ENCODE results near the gene GAK. TPM values are rescaled to one million over a fixed set of nuclear protein-coding genes. Genes with fewer than 3 reads are reported as not detected.

GAK gene
- total and polyA plus RNA-seq, 4 donors = 27.4 to 69.7 (median 47.0) TPM

GRCh38 chr4:877502-877901 lies 54.6 kb downstream of the GAK start:
- no peaks in the 10 kb centered on the region for H3K9me3 ChIP-seq (ENCODE audit: control insufficient read depth in 4 of 4, low read length in 3 of 4)
- no peaks in the 10 kb centered on the region for H3K4me1 ChIP-seq (ENCODE audit: control insufficient read depth in 4 of 4, insufficient read depth in 4 of 4, low read length in 3 of 4)
- H3K36me3 ChIP-seq (ENCODE audit: control insufficient read depth in 4 of 4, insufficient read depth in 3 of 4, low read depth in 1 of 4, low read length in 3 of 4) = peaks cover 29 to 88% (median 45%) of the 10 kb centered on the region in 4 donors
- H3K4me3 ChIP-seq (ENCODE audit: low read depth in 1 of 3, low read length in 3 of 3) = no peak overlapping the region
- no peak overlapping the region for H3K27ac ChIP-seq (ENCODE audit: low read depth in 1 of 2, low read length in 2 of 2)
- H3K27me3 ChIP-seq (ENCODE audit: control insufficient read depth in 4 of 4, insufficient read depth in 4 of 4, low read length in 3 of 4) = no peaks in the 10 kb centered on the region
- TF ChIP-seq GABPA (IDR thresholded peaks at IDR 0.05 in 1 of 2, conservative IDR thresholded peaks at IDR 0.05 in 1 of 2) (no peak), RXRA (IDR thresholded peaks at IDR 0.05) (no peak), EGR1 (IDR thresholded peaks at IDR 0.05; ENCODE audit: low read depth in 2 of 2) (no peak), YY1 (IDR thresholded peaks at IDR 0.05) (no peak), ZBTB33 (IDR thresholded peaks at IDR 0.05) (no peak), JUND (IDR thresholded peaks at IDR 0.05) (no peak), REST (IDR thresholded peaks at IDR 0.05) (no peak), SP1 (IDR thresholded peaks at IDR 0.05) (no peak), FOXA2 (IDR thresholded peaks at IDR 0.05) (no peak), HNF4A (conservative IDR thresholded peaks at IDR 0.05) (no peak), CTCF (IDR thresholded peaks at IDR 0.05; ENCODE audit: low read depth, low read length, missing input control) (no peak)
- H3K9ac ChIP-seq (ENCODE audit: low read depth in 1 of 2, low read length in 2 of 2) = no peak overlapping the region
- no peak for DNase-seq (ENCODE audit: low spot score)
- 94% methylated on average over 25 of the region's 25 CpGs for WGBS

GRCh38 chr4:876780-877179 lies 55.3 kb downstream of the GAK start:
- Histone ChIP-seq H3K9ac (ENCODE audit: low read depth in 1 of 2, low read length in 2 of 2) (no peak overlapping the region), H3K27me3 (ENCODE audit: control insufficient read depth in 4 of 4, insufficient read depth in 4 of 4, low read length in 3 of 4) (no peaks in the 10 kb centered on the region), H3K27ac (ENCODE audit: low read depth in 1 of 2, low read length in 2 of 2) (no peak overlapping the region), H3K9me3 (ENCODE audit: control insufficient read depth in 4 of 4, low read length in 3 of 4) (no peaks in the 10 kb centered on the region), H3K36me3 (ENCODE audit: control insufficient read depth in 4 of 4, insufficient read depth in 3 of 4, low read depth in 1 of 4, low read length in 3 of 4) (peaks cover 23 to 82% (median 42%) of the 10 kb centered on the region in 4 donors), H3K4me3 (ENCODE audit: low read depth in 1 of 3, low read length in 3 of 3) (no peak overlapping the region), H3K4me1 (ENCODE audit: control insufficient read depth in 4 of 4, insufficient read depth in 4 of 4, low read length in 3 of 4) (no peaks in the 10 kb centered on the region)
- no peak for DNase-seq (ENCODE audit: low spot score)
- TF ChIP-seq JUND (IDR thresholded peaks at IDR 0.05) (no peak), ATF3 (IDR thresholded peaks at IDR 0.05) (no peak), FOXA1 (IDR thresholded peaks at IDR 0.05) (no peak), CTCF (IDR thresholded peaks at IDR 0.05; ENCODE audit: low read depth, low read length, missing input control) (no peak), REST (IDR thresholded peaks at IDR 0.05) (no peak), RAD21 (IDR thresholded peaks at IDR 0.05) (no peak), MAX (IDR thresholded peaks at IDR 0.05) (no peak), TAF1 (conservative IDR thresholded peaks at IDR 0.05) (no peak), SP1 (IDR thresholded peaks at IDR 0.05) (no peak)
- WGBS = 96% methylated on average over 24 of the region's 24 CpGs
